ENCODE measurements around the gene FOXN3.

GRCh38 chr14:89356496-89356895 lies 60.5 kb downstream of the FOXN3 start:
- TF ChIP-seq CTCF (IDR thresholded peaks at IDR 0.05 in 8 of 11, conservative IDR thresholded peaks at IDR 0.05 in 3 of 11) (no peak), POLR2AphosphoS5 (IDR thresholded peaks at IDR 0.05) (no peak)
